Gastroesophageal sphincter (tissue), 2 donors: Measurements from ENCODE around the gene SREBF2.

Experiments used
- POLR2A ChIP-seq, 2 donors: fragments of 450-650 bp; IDR thresholded peaks; one replicate each; pipeline ENCODE4 v1.6.1; 2017; ENCODE audit warnings: antibody characterized with exemption in 2 of 2, mild to moderate bottlenecking in 2 of 2, moderate library complexity in 1 of 2
- POLR2AphosphoS5 ChIP-seq: sonication (generic); formaldehyde crosslinking; IDR thresholded peaks from one replicate; pipeline ENCODE4 v1.6.1; 2017; ENCODE audit warnings: antibody characterized with exemption

DNA sequence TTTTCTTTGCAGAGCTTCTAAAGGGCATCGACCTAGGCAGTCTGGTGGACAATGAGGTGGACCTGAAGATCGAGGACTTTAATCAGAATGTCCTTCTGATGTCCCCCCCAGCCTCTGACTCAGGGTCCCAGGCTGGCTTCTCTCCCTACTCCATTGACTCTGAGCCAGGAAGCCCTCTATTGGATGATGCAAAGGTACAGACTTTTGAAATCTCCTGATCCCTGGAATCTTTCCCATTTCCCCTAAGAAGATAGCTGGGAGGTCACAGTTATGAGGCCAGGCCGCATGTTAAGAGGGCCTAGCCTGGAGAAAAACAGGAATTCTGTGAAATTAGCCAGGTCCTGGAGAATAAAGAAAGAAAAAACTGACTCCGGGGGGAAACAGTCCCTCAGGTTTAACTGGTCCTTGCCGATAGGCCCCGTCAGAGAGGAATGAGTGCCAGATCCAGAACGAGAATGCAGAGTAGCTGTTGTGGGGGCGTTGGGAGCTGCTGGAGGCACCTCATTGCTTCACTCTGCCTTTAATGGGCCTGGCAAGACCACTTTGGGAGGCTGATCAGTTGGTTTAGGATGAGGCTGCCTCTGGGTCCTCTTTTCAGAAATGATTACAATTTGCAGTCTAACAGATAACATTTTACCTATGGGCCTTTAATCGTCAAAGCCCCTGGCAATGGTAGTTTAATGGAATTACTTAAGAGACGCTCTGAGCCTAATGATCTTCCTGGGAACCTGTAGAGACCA, 42.8 kb downstream of the SREBF2 start:
- TF ChIP-seq POLR2A (IDR thresholded peaks at IDR 0.05), result no peak
- TF ChIP-seq POLR2AphosphoS5, result no peak
